HG03139 (cell line): ENCODE data around the gene INHA.

ENCODE experiments used
- ATAC-seq: cut with Tn5 transposase; IDR thresholded peaks from one replicate; pipeline ENCODE4 v1.9.1; 2021; ENCODE audit not compliant: unreplicated experiment

The INHA gene, protein sequence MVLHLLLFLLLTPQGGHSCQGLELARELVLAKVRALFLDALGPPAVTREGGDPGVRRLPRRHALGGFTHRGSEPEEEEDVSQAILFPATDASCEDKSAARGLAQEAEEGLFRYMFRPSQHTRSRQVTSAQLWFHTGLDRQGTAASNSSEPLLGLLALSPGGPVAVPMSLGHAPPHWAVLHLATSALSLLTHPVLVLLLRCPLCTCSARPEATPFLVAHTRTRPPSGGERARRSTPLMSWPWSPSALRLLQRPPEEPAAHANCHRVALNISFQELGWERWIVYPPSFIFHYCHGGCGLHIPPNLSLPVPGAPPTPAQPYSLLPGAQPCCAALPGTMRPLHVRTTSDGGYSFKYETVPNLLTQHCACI

GRCh38 chr2:219572237-219573001 lies at the start of gene INHA:
Gene INHA, plus strand, starts transcription at chr2:219572310. Its CDS starts 65 bp downstream, at chr2:219572375.
- no peak for ATAC-seq

DNA sequence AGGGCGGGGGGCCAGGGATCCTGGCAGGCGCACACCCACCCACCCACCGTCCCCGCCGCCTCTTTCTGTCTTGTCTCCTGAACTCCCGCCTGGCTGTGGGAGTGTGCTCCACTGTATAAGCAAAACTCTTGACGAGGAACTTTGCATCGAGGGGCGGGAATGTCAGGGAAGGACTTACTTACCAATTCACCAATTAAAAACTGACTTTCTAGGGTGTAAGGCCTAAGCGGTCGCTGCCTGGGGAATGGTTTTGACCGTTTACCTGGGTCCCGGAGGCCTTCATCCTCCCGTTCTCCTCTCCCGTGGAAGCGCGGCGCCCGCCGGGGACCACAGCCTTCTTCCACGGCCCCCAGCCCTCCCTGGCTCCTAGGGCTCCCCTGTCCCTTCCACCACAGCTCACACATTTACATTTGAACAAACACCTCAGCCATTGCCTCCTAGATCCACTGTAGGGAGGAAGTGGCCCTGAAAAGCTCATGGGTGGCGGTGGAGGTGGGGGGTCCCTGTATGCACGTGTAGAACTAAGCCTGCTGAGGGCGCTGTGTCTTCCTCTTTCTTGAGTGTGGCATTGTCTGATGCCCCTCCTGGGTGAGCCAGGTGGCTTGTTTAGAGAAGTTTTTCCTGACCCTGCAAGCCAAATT lies 49.0 kb upstream of the INHA start:
- ATAC-seq = no peak

- no peak for ATAC-seq
These were observed 47.3 kb upstream of the INHA start for GRCh38 chr2:219524817-219525216.

GRCh38 chr2:219525533-219526232 lies 46.4 kb upstream of the INHA start:
- ATAC-seq = no peak

DNA sequence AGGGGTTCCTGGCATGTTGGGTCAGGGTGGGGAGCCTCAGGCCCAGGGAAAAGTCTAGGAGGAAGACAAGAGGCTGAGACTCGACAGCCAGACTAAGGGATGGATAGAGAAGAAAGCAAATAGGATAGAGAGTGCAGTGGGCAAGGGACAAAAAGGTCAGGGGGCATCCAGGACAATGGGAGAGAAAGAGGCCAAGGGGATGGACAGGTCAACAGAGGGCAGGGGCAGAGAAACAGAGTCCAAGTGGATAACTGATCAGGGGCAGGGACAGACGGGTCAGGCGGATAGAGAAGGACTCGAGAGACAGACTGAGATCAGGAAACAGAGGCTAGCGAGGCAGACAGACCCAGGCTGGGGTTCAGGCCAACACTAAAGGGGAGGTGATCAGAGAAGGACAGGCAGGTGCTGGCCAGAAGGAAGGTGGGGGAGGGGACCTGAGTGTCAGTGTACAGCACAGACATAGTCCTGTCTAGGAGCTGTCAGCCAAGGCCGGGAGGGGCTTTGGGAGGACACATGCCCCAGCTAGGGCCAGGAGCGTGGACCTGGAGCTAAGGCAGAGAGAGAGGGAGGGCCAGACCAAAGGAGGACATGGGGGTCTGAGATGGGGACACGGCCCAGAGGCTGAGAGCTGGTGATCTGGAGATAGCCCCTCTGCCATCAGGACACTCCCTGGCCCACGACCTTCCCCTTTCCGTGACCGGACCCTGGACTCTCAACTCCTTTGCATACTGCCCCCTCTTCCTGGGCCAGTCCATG lies 45.6 kb upstream of the INHA start:
- no peak for ATAC-seq

DNA sequence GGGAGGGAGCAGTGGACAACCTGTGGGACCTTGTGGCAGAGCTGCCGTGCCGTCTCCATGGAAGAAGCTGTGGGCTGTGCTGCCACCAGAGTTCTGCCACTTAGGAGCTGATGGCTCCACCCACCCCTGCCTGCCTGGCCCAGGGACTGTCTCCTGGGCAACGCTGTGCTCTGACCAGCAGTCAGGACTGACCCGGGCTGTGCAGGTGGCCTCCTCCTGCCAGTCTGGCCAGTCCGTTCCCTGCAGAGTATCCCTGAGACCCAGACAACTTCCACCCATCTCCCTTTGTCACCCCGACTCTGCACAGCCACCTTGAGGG lies 45.1 kb upstream of the INHA start:
- ATAC-seq = no peak

GRCh38 chr2:219527472-219527871 lies 44.6 kb upstream of the INHA start:
- ATAC-seq = no peak

DNA sequence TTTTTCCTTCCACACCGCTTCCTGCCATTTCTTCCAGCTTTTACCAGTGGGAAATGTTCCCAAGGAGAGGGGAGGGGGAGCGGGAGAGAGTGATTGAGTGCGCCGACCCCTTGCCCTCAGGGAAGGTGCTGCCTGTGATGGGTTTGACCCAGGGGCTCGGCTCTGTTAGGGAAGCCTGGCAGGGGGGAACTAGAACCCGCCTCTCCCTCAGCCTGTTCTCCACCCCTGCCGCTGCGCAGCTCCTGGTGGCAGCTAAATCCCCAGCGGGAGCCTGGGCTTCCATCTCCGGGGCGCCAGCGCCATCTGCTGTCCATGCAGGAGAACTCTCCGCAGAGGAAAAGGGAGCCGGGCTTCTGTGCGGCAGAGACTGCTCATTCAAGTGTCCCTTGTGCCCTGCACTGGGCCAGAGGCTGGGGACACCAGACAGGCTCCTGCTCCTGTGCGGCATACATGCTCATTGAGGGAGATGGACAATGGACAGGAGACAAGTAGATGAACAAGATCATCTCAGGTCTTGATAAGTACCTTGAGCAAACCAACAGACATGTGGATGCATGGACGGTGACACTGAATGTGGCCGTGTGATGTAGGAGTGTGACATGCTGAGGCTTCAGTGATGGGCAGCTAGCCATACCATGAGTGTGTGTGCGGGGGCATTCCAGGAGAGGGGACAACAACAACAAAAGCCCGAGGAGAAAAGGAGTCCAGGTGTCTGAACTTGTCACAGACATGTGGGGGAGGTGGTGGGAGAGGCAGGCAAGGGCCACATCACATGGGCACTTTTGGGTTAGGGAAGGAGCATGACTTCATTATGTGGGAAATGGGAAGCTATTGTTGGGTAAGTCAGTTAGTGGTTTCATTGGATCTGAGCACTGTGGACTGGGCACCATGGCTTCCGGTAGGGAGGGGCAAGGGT lies 41.8 kb upstream of the INHA start:
- peak; percentile 83 for ATAC-seq

GRCh38 chr2:219531639-219532377 lies 40.3 kb upstream of the INHA start:
- ATAC-seq = no peak

DNA sequence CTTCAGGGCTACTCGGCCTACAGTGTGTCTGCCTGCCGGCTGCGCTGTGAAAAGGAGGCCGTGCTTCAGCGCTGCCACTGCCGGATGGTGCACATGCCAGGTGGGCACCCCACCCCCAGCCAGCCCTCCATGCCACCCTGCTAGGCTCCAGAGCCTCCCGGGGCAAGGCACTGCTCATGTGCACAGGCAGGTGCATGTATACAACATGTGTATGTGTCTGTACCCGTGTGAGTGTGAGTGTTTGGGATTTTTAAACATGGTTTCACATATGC lies 39.8 kb upstream of the INHA start:
- ATAC-seq = no peak

DNA sequence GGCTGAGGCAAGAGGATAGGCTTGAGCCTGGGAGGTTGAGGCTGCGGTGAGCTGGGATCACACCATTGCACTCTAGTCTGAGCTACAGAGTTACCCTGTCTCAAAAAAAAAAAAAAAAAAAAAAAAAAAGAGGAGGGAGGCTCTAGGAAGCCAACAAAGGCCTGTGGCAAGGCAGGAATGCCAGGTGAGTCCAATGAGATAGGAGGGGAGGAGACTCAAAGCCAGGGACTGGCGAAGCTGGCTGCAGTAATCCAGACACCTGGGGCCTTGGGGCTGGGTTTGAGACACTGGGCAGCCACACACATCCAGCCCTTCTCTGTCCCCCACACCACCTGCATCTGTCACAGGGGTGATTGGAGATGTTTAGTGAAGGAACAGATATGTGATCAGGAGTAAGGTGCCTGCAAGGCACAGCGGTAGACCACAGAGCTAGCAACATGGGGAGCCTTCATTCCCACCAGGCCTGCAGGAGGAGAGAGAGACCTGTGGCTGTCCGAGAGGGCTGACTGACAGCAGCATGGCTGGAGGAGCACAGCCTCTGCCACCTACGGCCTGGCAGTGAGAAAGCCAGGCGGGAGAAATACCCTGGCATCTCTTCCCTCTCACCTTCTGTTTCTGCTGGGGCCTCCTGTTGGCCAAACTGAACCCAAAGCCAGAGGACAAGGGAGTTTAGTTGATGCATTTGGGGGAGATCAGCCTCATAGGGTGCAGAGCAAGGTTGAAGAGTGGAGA lies 38.0 kb upstream of the INHA start:
- ATAC-seq = no peak

GRCh38 chr2:219536425-219536824 lies 35.7 kb upstream of the INHA start:
- no peak for ATAC-seq

DNA sequence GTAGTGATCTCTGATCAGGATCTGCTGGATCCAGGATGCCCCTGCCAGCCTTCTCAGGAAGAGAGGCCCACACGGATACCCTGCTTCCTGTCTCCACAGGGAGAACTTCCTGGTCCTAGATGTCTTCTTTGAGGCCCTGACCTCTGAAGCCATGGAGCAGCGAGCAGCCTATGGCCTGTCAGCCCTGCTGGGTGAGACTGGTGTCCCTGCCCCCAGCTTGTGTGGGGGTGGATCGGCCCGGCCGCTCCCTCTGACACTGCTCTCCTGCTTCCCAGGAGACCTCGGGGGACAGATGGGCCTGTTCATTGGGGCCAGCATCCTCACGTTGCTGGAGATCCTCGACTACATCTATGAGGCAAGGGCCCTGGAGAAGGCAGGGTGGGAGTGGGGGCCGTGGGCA lies 35.1 kb upstream of the INHA start:
- ATAC-seq = no peak

DNA sequence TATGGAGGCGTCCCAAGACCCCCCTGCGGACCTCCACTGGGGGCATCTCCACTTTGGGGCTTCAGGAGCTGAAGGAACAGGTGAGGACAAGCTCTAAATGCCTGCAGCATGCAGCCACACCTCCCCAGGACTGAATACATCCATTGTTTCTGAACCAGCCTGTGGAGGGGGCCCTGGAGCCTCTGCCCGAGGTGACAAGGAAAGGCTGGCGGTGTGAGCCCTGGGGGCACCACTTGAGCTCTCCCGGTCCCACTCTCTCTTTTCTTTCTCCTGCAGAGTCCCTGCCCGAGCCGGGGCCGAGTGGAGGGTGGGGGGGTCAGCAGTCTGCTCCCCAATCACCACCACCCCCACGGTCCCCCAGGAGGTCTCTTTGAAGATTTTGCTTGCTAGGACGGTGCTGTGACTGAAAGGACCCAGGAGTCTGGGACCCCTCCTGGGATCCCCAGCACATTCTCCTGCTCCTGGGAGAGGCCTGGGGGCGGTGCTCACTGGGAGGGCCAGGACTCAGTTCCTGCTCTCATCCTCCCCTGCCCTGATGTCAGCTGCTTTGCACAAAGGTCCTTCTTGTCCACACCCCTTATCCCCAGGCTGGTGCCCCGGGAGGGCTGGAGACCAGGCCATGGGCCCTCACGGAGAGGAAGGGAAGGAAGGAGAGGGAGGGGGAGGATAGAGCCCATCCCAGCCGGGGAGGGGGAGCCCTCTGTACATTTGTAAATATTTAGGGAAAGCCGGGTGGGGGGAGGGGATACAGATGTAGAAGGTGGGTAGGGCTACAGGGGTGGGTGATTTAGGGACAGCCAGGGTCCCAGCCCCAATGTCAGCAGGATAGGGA lies 34.2 kb upstream of the INHA start:
- ATAC-seq = no peak

- ATAC-seq = no peak
These were observed 33.6 kb upstream of the INHA start for GRCh38 chr2:219538504-219538951.

DNA sequence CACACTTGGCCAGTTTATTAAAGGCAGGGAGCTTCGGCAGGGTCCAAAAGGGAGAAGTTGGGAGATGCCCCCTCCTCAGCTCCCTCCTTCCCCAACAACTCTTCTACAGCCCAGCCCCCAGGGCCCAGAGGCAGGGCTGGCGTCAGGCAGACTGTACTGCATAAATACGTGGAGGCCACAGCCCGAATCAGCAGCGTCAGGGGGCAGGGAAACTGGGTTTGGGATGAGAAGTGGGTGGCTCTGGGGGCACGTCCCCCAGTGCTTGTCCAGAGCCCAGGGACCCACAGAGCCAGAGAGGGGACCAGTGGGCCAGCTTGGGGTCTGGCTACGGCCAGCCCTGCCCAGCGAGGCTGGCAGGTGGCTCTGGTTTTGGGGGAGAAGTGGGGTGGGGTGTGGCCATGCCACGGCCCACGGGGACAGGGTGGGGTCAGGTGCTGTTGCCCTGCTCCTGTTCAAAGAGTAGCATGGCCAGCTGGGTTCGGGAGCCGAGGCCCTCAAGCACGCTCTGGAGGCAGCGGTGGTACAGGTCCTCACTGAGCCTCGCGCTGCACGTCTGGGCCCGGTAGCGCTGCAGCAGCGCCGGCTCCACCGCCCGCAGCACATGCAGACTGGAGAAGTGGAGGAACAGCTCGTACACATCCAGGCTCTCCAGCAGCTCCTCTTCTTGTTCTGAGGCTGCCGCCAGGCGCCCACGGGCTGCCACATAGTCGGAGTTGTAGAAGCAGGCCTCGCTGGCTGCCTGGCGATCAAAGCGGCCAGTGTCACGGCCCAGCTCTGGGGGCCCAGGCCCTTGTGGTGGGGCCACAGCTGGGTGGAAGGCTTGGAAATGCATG lies 32.9 kb upstream of the INHA start:
- no peak for ATAC-seq
